ENCODE data around the gene PGLYRP4.

DNA sequence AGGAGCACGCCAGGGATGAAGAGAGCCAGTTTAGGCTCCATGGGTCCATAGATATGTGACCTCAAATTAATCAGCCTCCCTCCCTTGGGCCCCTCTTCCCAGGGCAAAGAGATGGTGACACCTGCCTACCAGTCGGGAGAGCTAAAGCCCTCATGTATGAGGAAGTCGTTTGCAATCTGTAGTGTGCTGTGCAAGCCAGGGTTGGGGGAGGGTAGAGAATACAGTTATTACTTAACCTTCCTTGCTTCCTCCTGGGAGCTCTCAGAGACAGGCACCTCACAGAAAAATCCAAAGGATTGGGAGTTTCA is 4.0 kb downstream of the PGLYRP4 start:
- TF ChIP-seq POLR2A (IDR thresholded peaks at IDR 0.05): no peak
- TF ChIP-seq, protein P1, sequence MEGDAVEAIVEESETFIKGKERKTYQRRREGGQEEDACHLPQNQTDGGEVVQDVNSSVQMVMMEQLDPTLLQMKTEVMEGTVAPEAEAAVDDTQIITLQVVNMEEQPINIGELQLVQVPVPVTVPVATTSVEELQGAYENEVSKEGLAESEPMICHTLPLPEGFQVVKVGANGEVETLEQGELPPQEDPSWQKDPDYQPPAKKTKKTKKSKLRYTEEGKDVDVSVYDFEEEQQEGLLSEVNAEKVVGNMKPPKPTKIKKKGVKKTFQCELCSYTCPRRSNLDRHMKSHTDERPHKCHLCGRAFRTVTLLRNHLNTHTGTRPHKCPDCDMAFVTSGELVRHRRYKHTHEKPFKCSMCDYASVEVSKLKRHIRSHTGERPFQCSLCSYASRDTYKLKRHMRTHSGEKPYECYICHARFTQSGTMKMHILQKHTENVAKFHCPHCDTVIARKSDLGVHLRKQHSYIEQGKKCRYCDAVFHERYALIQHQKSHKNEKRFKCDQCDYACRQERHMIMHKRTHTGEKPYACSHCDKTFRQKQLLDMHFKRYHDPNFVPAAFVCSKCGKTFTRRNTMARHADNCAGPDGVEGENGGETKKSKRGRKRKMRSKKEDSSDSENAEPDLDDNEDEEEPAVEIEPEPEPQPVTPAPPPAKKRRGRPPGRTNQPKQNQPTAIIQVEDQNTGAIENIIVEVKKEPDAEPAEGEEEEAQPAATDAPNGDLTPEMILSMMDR (IDR thresholded peaks at IDR 0.05): no peak

Measured in thyroid gland (tissue), 4 donors.